Measurements from ENCODE around the gene MAP2K4.

Gene MAP2K4

DNA sequence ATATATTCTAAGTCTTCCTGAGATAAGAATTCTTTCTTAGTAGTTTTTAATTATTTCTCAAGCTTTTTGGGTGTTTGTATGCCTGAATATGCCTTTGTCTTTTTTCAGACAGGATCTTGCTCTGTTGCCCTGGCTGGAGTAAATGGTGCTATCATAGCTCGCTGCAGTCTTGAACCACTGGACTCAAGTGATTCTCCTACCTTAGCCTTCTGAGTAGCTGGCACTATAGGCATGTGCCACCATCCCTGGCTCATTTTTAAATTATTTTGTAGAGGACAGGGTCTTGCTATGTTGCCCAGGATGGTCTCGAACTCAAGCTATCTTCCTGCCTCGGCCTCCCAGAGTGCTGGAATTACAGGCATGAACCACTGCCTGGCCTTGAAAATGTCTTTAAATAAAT, 41.6 kb downstream of the MAP2K4 start:
- Histone ChIP-seq H3K36me3 (ENCODE audit: control insufficient read depth in 1 of 2, insufficient read depth in 2 of 2, low read length in 2 of 2) (peaks cover 0 to 4% of the 10 kb centered on the region in 2 donors), H3K4me1 (ENCODE audit: control insufficient read depth in 1 of 2, insufficient read depth in 2 of 2, low read length in 2 of 2) (peaks cover 0 to 14% of the 10 kb centered on the region in 2 donors), H3K27ac (ENCODE audit: low read length) (no peak overlapping the region), H3K4me3 (ENCODE audit: low read depth in 1 of 2, low read length in 2 of 2) (no peak overlapping the region), H3K27me3 (ENCODE audit: low read depth, low read length) (no peaks in the 10 kb centered on the region), H3K9me3 (ENCODE audit: control insufficient read depth in 1 of 2, low read length in 2 of 2) (no peaks in the 10 kb centered on the region)

GRCh38 chr17:12064395-12064794, 43.7 kb downstream of the MAP2K4 start:
- no peaks in the 10 kb centered on the region for H3K9me3 ChIP-seq (ENCODE audit: control insufficient read depth in 1 of 2, low read length in 2 of 2)
- no peaks in the 10 kb centered on the region for H3K27me3 ChIP-seq (ENCODE audit: low read depth, low read length)
- H3K4me3 ChIP-seq (ENCODE audit: low read depth in 1 of 2, low read length in 2 of 2) = no peak overlapping the region
- no peak overlapping the region for H3K27ac ChIP-seq (ENCODE audit: low read length)
- peaks cover 0 to 4% of the 10 kb centered on the region in 2 donors for H3K36me3 ChIP-seq (ENCODE audit: control insufficient read depth in 1 of 2, insufficient read depth in 2 of 2, low read length in 2 of 2)
- H3K4me1 ChIP-seq (ENCODE audit: control insufficient read depth in 1 of 2, insufficient read depth in 2 of 2, low read length in 2 of 2) = peaks cover 0 to 4% of the 10 kb centered on the region in 2 donors

- H3K4me1 ChIP-seq (ENCODE audit: control insufficient read depth in 1 of 2, insufficient read depth in 2 of 2, low read length in 2 of 2) = no peaks in the 10 kb centered on the region
- peaks cover 0 to 4% of the 10 kb centered on the region in 2 donors for H3K36me3 ChIP-seq (ENCODE audit: control insufficient read depth in 1 of 2, insufficient read depth in 2 of 2, low read length in 2 of 2)
- no peaks in the 10 kb centered on the region for H3K9me3 ChIP-seq (ENCODE audit: control insufficient read depth in 1 of 2, low read length in 2 of 2)
Measured at GRCh38 chr17:12067485-12067884, 46.8 kb downstream of the MAP2K4 start.

DNA sequence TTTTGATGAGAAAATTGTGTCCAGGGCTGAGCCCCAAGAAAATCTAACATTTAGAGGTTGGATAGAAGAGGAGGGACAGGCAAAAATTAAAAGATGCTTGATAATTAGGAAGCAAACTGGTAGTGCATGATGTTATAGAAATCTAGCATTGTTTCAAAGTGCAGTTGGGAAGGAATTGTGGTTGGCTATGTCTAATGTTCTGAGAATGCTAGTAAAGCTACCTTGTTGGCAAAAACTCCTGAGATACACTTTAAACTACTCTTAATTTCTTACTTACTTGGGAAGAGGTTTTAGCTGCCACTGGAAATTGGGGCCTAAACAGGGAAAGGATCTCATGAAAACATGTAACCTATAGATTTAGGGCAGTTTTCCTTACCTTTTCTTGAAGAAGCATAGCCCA, 48.3 kb downstream of the MAP2K4 start:
- Histone ChIP-seq H3K27ac (ENCODE audit: low read length) (no peak overlapping the region), H3K27me3 (ENCODE audit: low read depth, low read length) (no peaks in the 10 kb centered on the region), H3K9me3 (ENCODE audit: control insufficient read depth in 1 of 2, low read length in 2 of 2) (no peaks in the 10 kb centered on the region), H3K4me3 (ENCODE audit: low read depth in 1 of 2, low read length in 2 of 2) (no peak overlapping the region), H3K4me1 (ENCODE audit: control insufficient read depth in 1 of 2, insufficient read depth in 2 of 2, low read length in 2 of 2) (no peaks in the 10 kb centered on the region), H3K36me3 (ENCODE audit: control insufficient read depth in 1 of 2, insufficient read depth in 2 of 2, low read length in 2 of 2) (peaks cover 0 to 4% of the 10 kb centered on the region in 2 donors)

More at GRCh38 chr17:12067485-12067884, 46.8 kb downstream of the MAP2K4 start:
- Histone ChIP-seq H3K27ac (ENCODE audit: low read length) (no peak overlapping the region), H3K4me3 (ENCODE audit: low read depth in 1 of 2, low read length in 2 of 2) (no peak overlapping the region), H3K27me3 (ENCODE audit: low read depth, low read length) (no peaks in the 10 kb centered on the region)

- Histone ChIP-seq H3K4me1 (ENCODE audit: control insufficient read depth in 1 of 2, insufficient read depth in 2 of 2, low read length in 2 of 2) (no peaks in the 10 kb centered on the region), H3K4me3 (ENCODE audit: low read depth in 1 of 2, low read length in 2 of 2) (no peak overlapping the region)
Measured at GRCh38 chr17:12070561-12070960, 49.9 kb downstream of the MAP2K4 start.

GRCh38 chr17:12074346-12074745, 53.7 kb downstream of the MAP2K4 start:
- Histone ChIP-seq H3K36me3 (ENCODE audit: control insufficient read depth in 1 of 2, insufficient read depth in 2 of 2, low read length in 2 of 2) (peaks cover 6% of the 10 kb centered on the region in 2 donors), H3K27ac (ENCODE audit: low read length) (no peak overlapping the region), H3K4me3 (ENCODE audit: low read depth in 1 of 2, low read length in 2 of 2) (no peak overlapping the region), H3K9me3 (ENCODE audit: control insufficient read depth in 1 of 2, low read length in 2 of 2) (peaks cover 0 to 4% of the 10 kb centered on the region in 2 donors), H3K27me3 (ENCODE audit: low read depth, low read length) (no peaks in the 10 kb centered on the region), H3K4me1 (ENCODE audit: control insufficient read depth in 1 of 2, insufficient read depth in 2 of 2, low read length in 2 of 2) (no peaks in the 10 kb centered on the region)

More at GRCh38 chr17:12070561-12070960, 49.9 kb downstream of the MAP2K4 start:
- Histone ChIP-seq H3K27ac (ENCODE audit: low read length) (no peak overlapping the region), H3K27me3 (ENCODE audit: low read depth, low read length) (no peaks in the 10 kb centered on the region), H3K9me3 (ENCODE audit: control insufficient read depth in 1 of 2, low read length in 2 of 2) (no peaks in the 10 kb centered on the region), H3K36me3 (ENCODE audit: control insufficient read depth in 1 of 2, insufficient read depth in 2 of 2, low read length in 2 of 2) (no peaks in the 10 kb centered on the region)

GRCh38 chr17:12077773-12078172, 57.1 kb downstream of the MAP2K4 start:
- H3K4me3 ChIP-seq (ENCODE audit: low read depth in 1 of 2, low read length in 2 of 2) = no peak overlapping the region
- H3K36me3 ChIP-seq (ENCODE audit: control insufficient read depth in 1 of 2, insufficient read depth in 2 of 2, low read length in 2 of 2) = peaks cover 6 to 9% of the 10 kb centered on the region in 2 donors
- no peaks in the 10 kb centered on the region for H3K27me3 ChIP-seq (ENCODE audit: low read depth, low read length)
- no peaks in the 10 kb centered on the region for H3K4me1 ChIP-seq (ENCODE audit: control insufficient read depth in 1 of 2, insufficient read depth in 2 of 2, low read length in 2 of 2)
- no peak overlapping the region for H3K27ac ChIP-seq (ENCODE audit: low read length)
- H3K9me3 ChIP-seq (ENCODE audit: control insufficient read depth in 1 of 2, low read length in 2 of 2) = peaks cover 0 to 4% of the 10 kb centered on the region in 2 donors

GRCh38 chr17:12078791-12079190, 58.1 kb downstream of the MAP2K4 start:
- Histone ChIP-seq H3K4me3 (ENCODE audit: low read depth in 1 of 2, low read length in 2 of 2) (no peak overlapping the region), H3K36me3 (ENCODE audit: control insufficient read depth in 1 of 2, insufficient read depth in 2 of 2, low read length in 2 of 2) (peaks cover 11 to 17% of the 10 kb centered on the region in 2 donors), H3K9me3 (ENCODE audit: control insufficient read depth in 1 of 2, low read length in 2 of 2) (peaks cover 0 to 4% of the 10 kb centered on the region in 2 donors), H3K27me3 (ENCODE audit: low read depth, low read length) (no peaks in the 10 kb centered on the region), H3K4me1 (ENCODE audit: control insufficient read depth in 1 of 2, insufficient read depth in 2 of 2, low read length in 2 of 2) (no peaks in the 10 kb centered on the region), H3K27ac (ENCODE audit: low read length) (no peak overlapping the region)

DNA sequence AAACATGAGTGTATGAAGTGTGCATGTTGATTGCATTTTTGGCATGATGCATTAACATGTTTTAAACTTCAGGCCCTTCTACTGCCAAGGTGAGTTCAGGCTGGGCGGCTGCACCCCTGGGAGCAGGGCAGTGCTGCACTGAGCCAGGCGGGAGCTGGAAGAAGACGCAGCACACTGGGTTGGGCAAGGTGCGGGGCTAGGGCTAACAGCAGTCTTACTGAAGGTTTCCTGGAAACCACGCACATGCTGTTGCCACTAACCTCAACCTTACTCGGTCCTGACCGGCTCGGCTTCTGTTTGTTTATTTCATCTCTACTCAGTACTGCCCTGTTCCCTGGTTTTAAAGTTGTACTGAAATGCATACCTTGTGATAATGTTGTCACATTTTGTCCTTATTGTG, 61.0 kb downstream of the MAP2K4 start:
- no peaks in the 10 kb centered on the region for H3K4me1 ChIP-seq (ENCODE audit: control insufficient read depth in 1 of 2, insufficient read depth in 2 of 2, low read length in 2 of 2)
- no peaks in the 10 kb centered on the region for H3K27me3 ChIP-seq (ENCODE audit: low read depth, low read length)
- no peak overlapping the region for H3K4me3 ChIP-seq (ENCODE audit: low read depth in 1 of 2, low read length in 2 of 2)
- peaks cover 11 to 20% of the 10 kb centered on the region in 2 donors for H3K36me3 ChIP-seq (ENCODE audit: control insufficient read depth in 1 of 2, insufficient read depth in 2 of 2, low read length in 2 of 2)
- peaks cover 0 to 4% of the 10 kb centered on the region in 2 donors for H3K9me3 ChIP-seq (ENCODE audit: control insufficient read depth in 1 of 2, low read length in 2 of 2)
- H3K27ac ChIP-seq (ENCODE audit: low read length) = no peak overlapping the region

GRCh38 chr17:12085076-12085949, 64.6 kb downstream of the MAP2K4 start:
- Histone ChIP-seq H3K9me3 (ENCODE audit: control insufficient read depth in 1 of 2, low read length in 2 of 2) (no peaks in the 10 kb centered on the region), H3K4me3 (ENCODE audit: low read depth in 1 of 2, low read length in 2 of 2) (no peak overlapping the region), H3K4me1 (ENCODE audit: control insufficient read depth in 1 of 2, insufficient read depth in 2 of 2, low read length in 2 of 2) (no peaks in the 10 kb centered on the region), H3K36me3 (ENCODE audit: control insufficient read depth in 1 of 2, insufficient read depth in 2 of 2, low read length in 2 of 2) (peaks cover 10 to 14% of the 10 kb centered on the region in 2 donors), H3K27ac (ENCODE audit: low read length) (no peak overlapping the region), H3K27me3 (ENCODE audit: low read depth, low read length) (no peaks in the 10 kb centered on the region)

GRCh38 chr17:12088035-12088434, 67.4 kb downstream of the MAP2K4 start:
- H3K27ac ChIP-seq (ENCODE audit: low read length) = no peak overlapping the region
- no peaks in the 10 kb centered on the region for H3K9me3 ChIP-seq (ENCODE audit: control insufficient read depth in 1 of 2, low read length in 2 of 2)
- H3K36me3 ChIP-seq (ENCODE audit: control insufficient read depth in 1 of 2, insufficient read depth in 2 of 2, low read length in 2 of 2) = peaks cover 11 to 13% of the 10 kb centered on the region in 2 donors
- no peaks in the 10 kb centered on the region for H3K4me1 ChIP-seq (ENCODE audit: control insufficient read depth in 1 of 2, insufficient read depth in 2 of 2, low read length in 2 of 2)
- no peaks in the 10 kb centered on the region for H3K27me3 ChIP-seq (ENCODE audit: low read depth, low read length)
- no peak overlapping the region for H3K4me3 ChIP-seq (ENCODE audit: low read depth in 1 of 2, low read length in 2 of 2)

Measured in muscle layer of duodenum (tissue), 2 donors.